Measurements from ENCODE around the gene RETREG3. TPM values are rescaled to one million over a fixed set of nuclear protein-coding genes. Genes with fewer than 3 reads are reported as not detected.

The RETREG3 gene, protein sequence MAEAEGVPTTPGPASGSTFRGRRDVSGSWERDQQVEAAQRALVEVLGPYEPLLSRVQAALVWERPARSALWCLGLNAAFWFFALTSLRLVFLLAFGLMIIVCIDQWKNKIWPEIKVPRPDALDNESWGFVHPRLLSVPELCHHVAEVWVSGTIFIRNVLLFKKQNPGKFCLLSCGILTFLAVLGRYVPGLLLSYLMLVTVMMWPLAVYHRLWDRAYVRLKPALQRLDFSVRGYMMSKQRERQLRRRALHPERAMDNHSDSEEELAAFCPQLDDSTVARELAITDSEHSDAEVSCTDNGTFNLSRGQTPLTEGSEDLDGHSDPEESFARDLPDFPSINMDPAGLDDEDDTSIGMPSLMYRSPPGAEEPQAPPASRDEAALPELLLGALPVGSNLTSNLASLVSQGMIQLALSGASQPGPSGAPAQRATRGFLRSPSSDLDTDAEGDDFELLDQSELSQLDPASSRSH
- total RNA-seq: 10 to 100 TPM; 65.8 to 87.5 (median 80.5) TPM
- 10 to 100 TPM; 20.3 to 30.9 (median 30.3) TPM for polyA plus RNA-seq
- long read RNA-seq, donor 1, transcript RETREG3-201 (9 exons, 3,759 nt): major isoform, 9 of 17 reads
- long read RNA-seq, donor 1, partial matches to known transcripts: 7 of 17 reads
- long read RNA-seq, donor 1, other reads (novel, unspliced or antisense): 0 of 17 reads
- long read RNA-seq, donor 2, partial matches to known transcripts: 0 of 3 reads
- long read RNA-seq, donor 2, other reads (novel, unspliced or antisense): 0 of 3 reads

DNA sequence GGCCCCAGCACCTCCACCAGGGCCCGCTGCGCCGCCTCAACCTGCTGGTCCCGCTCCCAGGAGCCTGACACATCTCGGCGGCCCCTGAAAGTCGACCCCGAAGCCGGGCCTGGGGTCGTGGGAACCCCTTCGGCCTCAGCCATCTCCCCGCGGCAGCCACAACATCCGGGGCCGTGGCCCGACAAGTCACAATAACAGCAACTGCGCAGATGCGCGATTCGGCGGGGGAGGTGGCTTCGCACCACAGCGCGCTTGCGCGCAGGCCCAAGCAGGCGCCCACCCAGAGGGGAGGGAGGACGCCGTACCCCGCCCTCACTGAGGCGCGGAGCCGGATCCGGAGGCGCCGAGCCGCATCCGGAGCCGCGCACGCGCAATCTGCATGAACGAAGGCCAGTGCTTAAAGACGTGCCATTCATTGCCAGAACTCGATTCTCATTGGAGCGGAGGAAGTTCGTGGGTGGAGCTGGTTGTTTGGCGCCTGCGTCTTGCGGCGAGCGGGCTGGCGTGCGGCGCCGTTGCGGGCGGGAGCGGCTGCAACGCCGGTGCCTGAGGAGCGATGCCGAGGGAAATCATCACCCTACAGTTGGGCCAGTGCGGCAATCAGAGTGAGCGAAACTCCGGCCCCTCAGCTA is at the start of gene RETREG3, which contains the start of gene TUBG1:
TSS of gene RETREG3 (minus strand) at position 193 of the 632 bp plus-strand sequence. CDS start at position 143, 50 bp downstream.
TSS of gene TUBG1 (plus strand) at position 502 of the 632 bp plus-strand sequence. CDS start at position 557, 55 bp downstream.
- intact Hi-C loops (cut with DNase I; ENCODE audit: low total_unique reads): loop anchor here (5.0 kb wide), 1 partner anchor 68 kb away; the partner anchor contains the start of gene PLEKHH3
- 0 to 1% (median 0%) methylated on average over 41 to 66 of the region's 66 CpGs for WGBS, 5 donors
- Histone ChIP-seq H3K9me3 (no peaks in the 10 kb centered on the region), H3K27ac (peak within 1 kb of the TSS; percentile 88 to 99 (median 94)), H3K27me3 (replicated peaks in 1 of 7) (no peaks in the 10 kb centered on the region), H3K4me3 (peak within 1 kb of the TSS; percentile 74 to 89 (median 84)), H3K36me3 (peaks cover 0 to 41% (median 25%) of the 10 kb centered on the region in 6 donors), H3K4me1 (peaks cover 26 to 61% (median 49%) of the 10 kb centered on the region in 6 donors)
- TF ChIP-seq POLR2A (IDR thresholded peaks at IDR 0.05) (peak; percentile 61 to 89 (median 88)), POLR2AphosphoS5 (IDR thresholded peaks at IDR 0.05) (peak; percentile 97 to 98 (median 98))
- TF ChIP-seq, protein P1, sequence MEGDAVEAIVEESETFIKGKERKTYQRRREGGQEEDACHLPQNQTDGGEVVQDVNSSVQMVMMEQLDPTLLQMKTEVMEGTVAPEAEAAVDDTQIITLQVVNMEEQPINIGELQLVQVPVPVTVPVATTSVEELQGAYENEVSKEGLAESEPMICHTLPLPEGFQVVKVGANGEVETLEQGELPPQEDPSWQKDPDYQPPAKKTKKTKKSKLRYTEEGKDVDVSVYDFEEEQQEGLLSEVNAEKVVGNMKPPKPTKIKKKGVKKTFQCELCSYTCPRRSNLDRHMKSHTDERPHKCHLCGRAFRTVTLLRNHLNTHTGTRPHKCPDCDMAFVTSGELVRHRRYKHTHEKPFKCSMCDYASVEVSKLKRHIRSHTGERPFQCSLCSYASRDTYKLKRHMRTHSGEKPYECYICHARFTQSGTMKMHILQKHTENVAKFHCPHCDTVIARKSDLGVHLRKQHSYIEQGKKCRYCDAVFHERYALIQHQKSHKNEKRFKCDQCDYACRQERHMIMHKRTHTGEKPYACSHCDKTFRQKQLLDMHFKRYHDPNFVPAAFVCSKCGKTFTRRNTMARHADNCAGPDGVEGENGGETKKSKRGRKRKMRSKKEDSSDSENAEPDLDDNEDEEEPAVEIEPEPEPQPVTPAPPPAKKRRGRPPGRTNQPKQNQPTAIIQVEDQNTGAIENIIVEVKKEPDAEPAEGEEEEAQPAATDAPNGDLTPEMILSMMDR (IDR thresholded peaks at IDR 0.05 in 8 of 11, conservative IDR thresholded peaks at IDR 0.05 in 3 of 11): peak in 6 of 11 experiments; percentile 15 to 43 (median 28)
- DNase-seq: peak; percentile 100

DNA sequence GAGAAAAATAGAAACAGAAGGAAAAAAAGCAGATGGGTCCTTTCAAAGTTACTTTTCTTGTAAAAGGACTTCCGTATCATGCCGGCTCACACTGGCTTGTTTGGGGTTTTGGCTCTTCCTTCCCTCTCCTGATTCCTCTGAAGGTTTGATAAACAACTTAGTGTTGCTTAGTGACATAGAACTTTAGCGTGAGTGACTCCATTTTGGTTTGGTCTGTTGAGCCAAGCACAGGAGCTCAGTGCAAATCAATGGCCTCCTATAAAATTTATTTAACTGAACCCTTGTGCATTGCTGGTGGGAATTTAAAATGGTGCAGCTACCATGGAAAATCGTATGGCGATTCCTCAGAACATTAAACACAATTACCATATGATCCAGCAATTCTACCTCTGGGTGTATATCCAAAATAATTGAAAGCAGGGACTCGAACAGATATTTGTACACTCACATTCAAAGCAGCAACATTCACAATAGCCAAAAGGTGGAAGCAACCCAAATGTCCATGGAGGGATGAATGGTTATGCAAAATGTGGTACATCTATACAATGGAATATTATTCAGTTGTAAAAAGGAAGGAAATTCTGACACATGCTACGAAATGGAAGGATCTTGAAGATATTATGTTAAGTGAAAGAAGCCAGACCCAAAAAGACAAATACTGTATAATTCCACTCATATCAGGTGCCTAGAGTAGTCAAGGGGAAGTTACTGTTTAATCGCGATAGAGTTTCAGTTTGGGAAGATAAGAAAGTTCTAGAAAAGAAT is 48.8 kb upstream of the RETREG3 start:
- WGBS, 5 donors: 81 to 84% (median 83%) methylated on average over 9 of the region's 9 CpGs
- intact Hi-C loops (cut with DNase I; ENCODE audit: low total_unique reads): no loop called here
- no peak overlapping the region for H3K27ac ChIP-seq

DNA sequence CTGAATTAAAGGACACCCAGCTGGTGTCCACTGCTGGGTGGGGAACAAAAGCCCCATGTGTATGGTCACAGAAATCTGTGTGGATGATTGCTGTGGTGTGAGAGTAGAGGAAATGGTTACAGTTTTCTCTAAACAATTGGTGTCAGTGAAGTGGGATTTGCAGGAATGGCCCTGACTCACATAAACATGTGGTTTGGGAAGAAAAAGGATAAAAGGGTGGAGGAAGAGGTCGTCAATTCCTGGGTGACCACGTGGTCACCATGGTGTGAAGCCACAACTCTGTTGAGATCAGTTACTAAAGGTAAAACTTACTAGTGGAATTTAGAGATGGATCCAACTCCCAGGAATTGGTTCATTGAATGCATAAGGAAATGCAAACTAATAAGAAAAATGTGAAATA is 46.4 kb upstream of the RETREG3 start:
- no peak overlapping the region for H3K4me3 ChIP-seq
- 57 to 67% (median 62%) methylated on average over 2 of the region's 2 CpGs for WGBS, 5 donors
- H3K4me1 ChIP-seq: peaks cover 0 to 38% (median 22%) of the 10 kb centered on the region in 6 donors
- H3K36me3 ChIP-seq: no peaks in the 10 kb centered on the region
- intact Hi-C loops (cut with DNase I; ENCODE audit: low total_unique reads): no loop called here
- peaks cover 0 to 35% (median 11%) of the 10 kb centered on the region in 7 donors for H3K27me3 ChIP-seq (replicated peaks in 1 of 7)
- DNase-seq: no peak
- H3K27ac ChIP-seq: no peak overlapping the region
- no peaks in the 10 kb centered on the region for H3K9me3 ChIP-seq
- TF ChIP-seq POLR2AphosphoS5 (IDR thresholded peaks at IDR 0.05): no peak
- TF ChIP-seq, protein P1 (IDR thresholded peaks at IDR 0.05 in 8 of 11, conservative IDR thresholded peaks at IDR 0.05 in 3 of 11): no peak
- TF ChIP-seq POLR2A (IDR thresholded peaks at IDR 0.05): no peak

More for the DNA sequence above, 48.8 kb upstream of the RETREG3 start:
- no peak for TF ChIP-seq POLR2AphosphoS5 (IDR thresholded peaks at IDR 0.05)
- TF ChIP-seq POLR2A (IDR thresholded peaks at IDR 0.05): no peak
- TF ChIP-seq, protein P1 (IDR thresholded peaks at IDR 0.05 in 8 of 11, conservative IDR thresholded peaks at IDR 0.05 in 3 of 11): no peak
- H3K36me3 ChIP-seq: peaks cover 0 to 14% (median 4%) of the 10 kb centered on the region in 6 donors
- peaks cover 0 to 49% (median 25%) of the 10 kb centered on the region in 6 donors for H3K4me1 ChIP-seq
- H3K4me3 ChIP-seq: peak overlapping the region in 1 of 8 donors; percentile 92
- H3K27me3 ChIP-seq (replicated peaks in 1 of 7): peaks cover 0 to 31% (median 11%) of the 10 kb centered on the region in 7 donors
- no peaks in the 10 kb centered on the region for H3K9me3 ChIP-seq
- DNase-seq: no peak
